Esophagus squamous epithelium (tissue), 4 donors: ENCODE measurements around the gene ITGB4.

Experiments
- POLR2A ChIP-seq, 4 donors: fragments of 450-650 bp; IDR thresholded peaks; one replicate each; pipeline ENCODE4 v1.6.1; 2017; ENCODE audit warnings: antibody characterized with exemption in 4 of 4, mild to moderate bottlenecking in 4 of 4, moderate library complexity in 3 of 4
- TF ChIP-seq, protein P1 (sequence below), 6 experiments: fragments of 450-650 bp in 4 of 6; fragments of 200-600 bp in 2 of 6; sonication (generic) in 2 of 6; IDR thresholded peaks; one replicate each; pipeline ENCODE4 v1.5.1; 2016 to 2019; ENCODE audit warnings: antibody characterized with exemption in 6 of 6, mild to moderate bottlenecking in 4 of 6, moderate library complexity in 4 of 6

- TF ChIP-seq, protein P1, sequence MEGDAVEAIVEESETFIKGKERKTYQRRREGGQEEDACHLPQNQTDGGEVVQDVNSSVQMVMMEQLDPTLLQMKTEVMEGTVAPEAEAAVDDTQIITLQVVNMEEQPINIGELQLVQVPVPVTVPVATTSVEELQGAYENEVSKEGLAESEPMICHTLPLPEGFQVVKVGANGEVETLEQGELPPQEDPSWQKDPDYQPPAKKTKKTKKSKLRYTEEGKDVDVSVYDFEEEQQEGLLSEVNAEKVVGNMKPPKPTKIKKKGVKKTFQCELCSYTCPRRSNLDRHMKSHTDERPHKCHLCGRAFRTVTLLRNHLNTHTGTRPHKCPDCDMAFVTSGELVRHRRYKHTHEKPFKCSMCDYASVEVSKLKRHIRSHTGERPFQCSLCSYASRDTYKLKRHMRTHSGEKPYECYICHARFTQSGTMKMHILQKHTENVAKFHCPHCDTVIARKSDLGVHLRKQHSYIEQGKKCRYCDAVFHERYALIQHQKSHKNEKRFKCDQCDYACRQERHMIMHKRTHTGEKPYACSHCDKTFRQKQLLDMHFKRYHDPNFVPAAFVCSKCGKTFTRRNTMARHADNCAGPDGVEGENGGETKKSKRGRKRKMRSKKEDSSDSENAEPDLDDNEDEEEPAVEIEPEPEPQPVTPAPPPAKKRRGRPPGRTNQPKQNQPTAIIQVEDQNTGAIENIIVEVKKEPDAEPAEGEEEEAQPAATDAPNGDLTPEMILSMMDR (IDR thresholded peaks at IDR 0.05): no peak
- TF ChIP-seq POLR2A (IDR thresholded peaks at IDR 0.05): no peak
Measured at GRCh38 chr17:75676461-75676860, 44.8 kb upstream of the ITGB4 start.
